ENCODE results near the gene LZTS2.
"Not testable (repeated sequence)": the region's sequence is repeated elsewhere in the genome, so short reads cannot be mapped to it uniquely, and the experiment has no call there.

LZTS2 gene

DNA sequence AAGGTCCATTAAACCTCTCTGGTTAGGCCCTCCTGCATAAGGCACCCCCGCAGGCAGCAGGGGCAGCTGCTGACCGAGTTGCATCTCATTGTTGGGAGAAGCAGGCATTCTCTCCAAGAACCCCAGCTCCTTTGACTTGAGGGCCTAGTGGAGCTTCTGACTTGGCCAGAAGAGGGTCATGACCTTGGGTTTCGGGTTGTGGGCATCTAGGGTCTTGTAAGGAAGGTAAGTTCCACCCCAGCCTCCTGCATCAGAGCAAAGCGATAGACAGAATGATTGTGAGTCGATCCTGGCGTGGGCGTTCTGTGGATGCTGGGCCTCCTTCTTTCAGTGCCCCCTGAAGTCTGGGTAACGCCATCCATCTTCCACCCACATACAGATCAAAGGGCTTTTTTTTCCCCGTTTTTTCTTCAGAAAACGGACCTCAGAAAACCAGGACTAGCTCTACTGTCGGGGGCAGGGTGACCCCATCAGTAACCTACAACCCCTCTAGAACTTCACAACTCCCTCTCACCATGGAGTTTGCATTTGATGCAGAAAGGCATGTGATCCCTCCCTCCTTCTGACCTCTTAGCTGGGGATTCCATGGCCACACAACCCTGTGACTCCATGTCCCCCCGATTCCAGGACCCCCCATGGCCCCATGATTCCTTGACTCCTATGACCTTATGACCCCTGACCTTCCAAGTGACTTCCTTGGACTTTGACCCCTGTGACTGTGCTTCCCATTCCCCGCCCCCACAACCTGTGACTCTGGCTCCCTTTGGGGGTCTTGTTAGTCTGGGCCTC, 27.3 kb upstream of the LZTS2 start:
- H3K9ac ChIP-seq (ENCODE audit: low read depth, low read length, poor library complexity, severe bottlenecking): no peak overlapping the region
- no peaks in the 10 kb centered on the region for H4K20me1 ChIP-seq (ENCODE audit: insufficient read depth, low read length, poor library complexity, severe bottlenecking)
- H3K27me3 ChIP-seq (ENCODE audit: insufficient read depth, low read length, poor library complexity, severe bottlenecking): no peaks in the 10 kb centered on the region
- no peaks in the 10 kb centered on the region for H3K79me2 ChIP-seq (ENCODE audit: insufficient read depth, low read length)
- TF ChIP-seq EZH2phosphoT487 (IDR thresholded peaks at IDR 0.05; ENCODE audit: borderline replicate concordance) (no peak), CTCF (conservative IDR thresholded peaks at IDR 0.05; ENCODE audit: low read length) (no peak)
- H3K9me3 ChIP-seq (ENCODE audit: insufficient read depth, low read depth, low read length): no peaks in the 10 kb centered on the region
- H3K9me2 ChIP-seq (replicated peaks; ENCODE audit: low read depth, low read length): no peaks in the 10 kb centered on the region
- no peak overlapping the region for H2AFZ ChIP-seq (ENCODE audit: low read length)
- H3K36me3 ChIP-seq (ENCODE audit: insufficient read depth, low read length): no peaks in the 10 kb centered on the region
- no peaks in the 10 kb centered on the region for H3F3A ChIP-seq (ENCODE audit: low read depth)
- H3K4me3 ChIP-seq (ENCODE audit: low read length, poor library complexity, severe bottlenecking): no peak overlapping the region
- H3K4me2 ChIP-seq (ENCODE audit: low read depth, low read length, poor library complexity, severe bottlenecking): no peak overlapping the region
- H3K4me1 ChIP-seq (ENCODE audit: insufficient read depth, low read length, poor library complexity, severe bottlenecking): peaks cover 3% of the 10 kb centered on the region

DNA sequence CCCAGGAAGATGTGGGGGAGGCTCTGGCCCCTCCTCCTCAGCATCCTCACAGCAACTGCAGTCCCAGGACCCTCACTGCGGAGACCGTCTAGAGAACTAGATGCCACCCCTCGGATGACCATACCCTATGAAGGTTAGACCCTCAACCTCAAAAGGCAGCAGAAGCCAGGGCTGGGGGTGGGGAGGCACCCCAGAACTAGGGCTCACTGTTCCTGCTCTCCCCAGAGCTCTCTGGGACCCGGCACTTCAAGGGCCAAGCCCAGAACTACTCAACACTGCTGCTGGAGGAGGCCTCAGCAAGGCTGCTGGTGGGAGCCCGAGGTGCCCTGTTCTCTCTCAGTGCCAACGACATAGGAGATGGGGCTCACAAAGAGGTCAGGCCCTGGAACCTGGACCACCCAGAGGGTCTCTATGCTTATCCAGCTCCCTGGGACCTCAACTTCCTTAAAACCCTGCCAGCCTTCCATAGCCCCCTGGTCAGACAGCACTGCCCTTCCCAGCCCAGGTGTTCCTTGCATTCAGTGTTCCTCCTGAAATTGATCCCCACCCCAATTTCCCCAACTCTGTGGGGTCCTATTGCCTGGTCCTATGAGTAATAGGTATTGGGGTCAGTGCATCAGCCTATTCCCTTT, 26.6 kb upstream of the LZTS2 start:
- H3K4me3 ChIP-seq (ENCODE audit: low read length, poor library complexity, severe bottlenecking): no peak overlapping the region
- no peaks in the 10 kb centered on the region for H3K36me3 ChIP-seq (ENCODE audit: insufficient read depth, low read length)
- no peaks in the 10 kb centered on the region for H3K79me2 ChIP-seq (ENCODE audit: insufficient read depth, low read length)
- no peaks in the 10 kb centered on the region for H3K9me2 ChIP-seq (replicated peaks; ENCODE audit: low read depth, low read length)
- no peaks in the 10 kb centered on the region for H3F3A ChIP-seq (ENCODE audit: low read depth)
- H3K4me2 ChIP-seq (ENCODE audit: low read depth, low read length, poor library complexity, severe bottlenecking): no peak overlapping the region
- no peaks in the 10 kb centered on the region for H4K20me1 ChIP-seq (ENCODE audit: insufficient read depth, low read length, poor library complexity, severe bottlenecking)
- H3K27me3 ChIP-seq (ENCODE audit: insufficient read depth, low read length, poor library complexity, severe bottlenecking): no peaks in the 10 kb centered on the region
- H3K9ac ChIP-seq (ENCODE audit: low read depth, low read length, poor library complexity, severe bottlenecking): no peak overlapping the region
- TF ChIP-seq CTCF (conservative IDR thresholded peaks at IDR 0.05; ENCODE audit: low read length): no peak
- no peak for TF ChIP-seq EZH2phosphoT487 (IDR thresholded peaks at IDR 0.05; ENCODE audit: borderline replicate concordance)
- no peaks in the 10 kb centered on the region for H3K9me3 ChIP-seq (ENCODE audit: insufficient read depth, low read depth, low read length)
- H2AFZ ChIP-seq (ENCODE audit: low read length): no peak overlapping the region
- peaks cover 2% of the 10 kb centered on the region for H3K4me1 ChIP-seq (ENCODE audit: insufficient read depth, low read length, poor library complexity, severe bottlenecking)

GRCh38 chr10:100975397-100975796, 24.2 kb upstream of the LZTS2 start:
- not testable (repeated sequence) for H3K4me1 ChIP-seq (ENCODE audit: insufficient read depth, low read length, poor library complexity, severe bottlenecking); H2AFZ ChIP-seq (ENCODE audit: low read length); H3K36me3 ChIP-seq (ENCODE audit: insufficient read depth, low read length); H3K9me3 ChIP-seq (ENCODE audit: insufficient read depth, low read depth, low read length); H3F3A ChIP-seq (ENCODE audit: low read depth); H3K9me2 ChIP-seq (replicated peaks; ENCODE audit: low read depth, low read length); H4K20me1 ChIP-seq (ENCODE audit: insufficient read depth, low read length, poor library complexity, severe bottlenecking); H3K79me2 ChIP-seq (ENCODE audit: insufficient read depth, low read length); H3K4me3 ChIP-seq (ENCODE audit: low read length, poor library complexity, severe bottlenecking); H3K4me2 ChIP-seq (ENCODE audit: low read depth, low read length, poor library complexity, severe bottlenecking); H3K9ac ChIP-seq (ENCODE audit: low read depth, low read length, poor library complexity, severe bottlenecking); H3K27me3 ChIP-seq (ENCODE audit: insufficient read depth, low read length, poor library complexity, severe bottlenecking)
